ENCODE data around the gene FRS2. TPM values are rescaled to one million over a fixed set of nuclear protein-coding genes. Genes with fewer than 3 reads are reported as not detected.

FRS2 gene
- total RNA-seq, 1 experiment from 2014 or later, result 17.8 TPM

GRCh38 chr12:69501154-69501895 is 31.1 kb downstream of the FRS2 start:
- no peak for DNase-seq (ENCODE audit: low spot score)

GRCh38 chr12:69502345-69503081 is 32.3 kb downstream of the FRS2 start:
- DNase-seq (ENCODE audit: low spot score), result no peak

- DNase-seq (ENCODE audit: low spot score), result no peak
Observed at GRCh38 chr12:69508091-69508490, 37.9 kb downstream of the FRS2 start.

GRCh38 chr12:69508621-69509020 is 38.4 kb downstream of the FRS2 start:
- DNase-seq (ENCODE audit: low spot score), result no peak

GRCh38 chr12:69509308-69509736 is 39.1 kb downstream of the FRS2 start:
- no peak for DNase-seq (ENCODE audit: low spot score)

- DNase-seq (ENCODE audit: low spot score), result no peak
Observed at GRCh38 chr12:69509904-69510827, 40.0 kb downstream of the FRS2 start.

GRCh38 chr12:69511016-69511415 is 40.8 kb downstream of the FRS2 start:
- DNase-seq (ENCODE audit: low spot score), result no peak

GRCh38 chr12:69511469-69512267 is 41.5 kb downstream of the FRS2 start:
- DNase-seq (ENCODE audit: low spot score), result no peak

- no peak for DNase-seq (ENCODE audit: low spot score)
Observed at GRCh38 chr12:69512820-69513219, 42.6 kb downstream of the FRS2 start.

- DNase-seq (ENCODE audit: low spot score), result no peak
Observed at GRCh38 chr12:69513297-69513696, 43.1 kb downstream of the FRS2 start.

GRCh38 chr12:69514111-69514510 is 43.9 kb downstream of the FRS2 start:
- no peak for DNase-seq (ENCODE audit: low spot score)

GRCh38 chr12:69514845-69515244 is 44.7 kb downstream of the FRS2 start:
- no peak for DNase-seq (ENCODE audit: low spot score)

- DNase-seq (ENCODE audit: low spot score), result no peak
Observed at GRCh38 chr12:69515394-69515930, 45.3 kb downstream of the FRS2 start.

- no peak for DNase-seq (ENCODE audit: low spot score)
Observed at GRCh38 chr12:69516950-69517349, 46.8 kb downstream of the FRS2 start.

GRCh38 chr12:69517406-69517805 is 47.2 kb downstream of the FRS2 start:
- no peak for DNase-seq (ENCODE audit: low spot score)

- no peak for DNase-seq (ENCODE audit: low spot score)
Observed at GRCh38 chr12:69519871-69520270, 49.7 kb downstream of the FRS2 start.

- DNase-seq (ENCODE audit: low spot score), result no peak
Observed at GRCh38 chr12:69523433-69524330, 53.5 kb downstream of the FRS2 start.

- no peak for DNase-seq (ENCODE audit: low spot score)
Observed at GRCh38 chr12:69524331-69524630, 54.1 kb downstream of the FRS2 start.

GRCh38 chr12:69524755-69525469 is 54.7 kb downstream of the FRS2 start:
- no peak for DNase-seq (ENCODE audit: low spot score)

Data from H4 (cell line).